Measurements from ENCODE around the gene GPC4.
"Not testable (repeated sequence)": the region's sequence is repeated elsewhere in the genome, so short reads cannot be mapped to it uniquely, and the experiment has no call there.

The GPC4 gene

GRCh38 chrX:133305348-133305747 lies 109.9 kb downstream of the GPC4 start:
- DNase-seq (ENCODE audit: low read depth in 3 of 3): no peak

GRCh38 chrX:133302775-133303445 lies 112.4 kb downstream of the GPC4 start:
- DNase-seq (ENCODE audit: low read depth in 3 of 3): no peak

GRCh38 chrX:133300591-133300990 lies 114.7 kb downstream of the GPC4 start:
- DNase-seq (ENCODE audit: low read depth in 3 of 3): no peak

- DNase-seq (ENCODE audit: low read depth in 3 of 3): no peak
These were observed 118.0 kb downstream of the GPC4 start for GRCh38 chrX:133297284-133297683.

- no peak for DNase-seq (ENCODE audit: low read depth in 3 of 3)
These were observed 121.2 kb downstream of the GPC4 start for GRCh38 chrX:133294126-133294525.

- no peak for DNase-seq (ENCODE audit: low read depth in 3 of 3)
These were observed 125.2 kb downstream of the GPC4 start for GRCh38 chrX:133290076-133290475.

GRCh38 chrX:133287860-133288259 lies 127.4 kb downstream of the GPC4 start:
- DNase-seq (ENCODE audit: low read depth in 3 of 3): no peak

GRCh38 chrX:133285341-133285740 lies 129.9 kb downstream of the GPC4 start:
- DNase-seq (ENCODE audit: low read depth in 3 of 3): no peak

- not testable (repeated sequence) for DNase-seq (ENCODE audit: low read depth in 3 of 3)
These were observed 136.1 kb downstream of the GPC4 start for GRCh38 chrX:133279112-133279730.

GRCh38 chrX:133273180-133273579 lies 142.1 kb downstream of the GPC4 start:
- DNase-seq (ENCODE audit: low read depth in 3 of 3): no peak

GRCh38 chrX:133269168-133269567 lies 146.1 kb downstream of the GPC4 start:
- DNase-seq (ENCODE audit: low read depth in 3 of 3): no peak

GRCh38 chrX:133267621-133268020 lies 147.7 kb downstream of the GPC4 start:
- no peak for DNase-seq (ENCODE audit: low read depth in 3 of 3)

- DNase-seq (ENCODE audit: low read depth in 3 of 3): no peak
These were observed 150.0 kb downstream of the GPC4 start for GRCh38 chrX:133265331-133265730.

GRCh38 chrX:133258481-133258880 lies 156.8 kb downstream of the GPC4 start:
- DNase-seq (ENCODE audit: low read depth in 3 of 3): no peak

GRCh38 chrX:133254666-133255065 lies 160.6 kb downstream of the GPC4 start:
- no peak for DNase-seq (ENCODE audit: low read depth in 3 of 3)

- no peak for DNase-seq (ENCODE audit: low read depth in 3 of 3)
These were observed 164.1 kb downstream of the GPC4 start for GRCh38 chrX:133251204-133251603.

GRCh38 chrX:133250184-133251100 lies 164.8 kb downstream of the GPC4 start:
- no peak for DNase-seq (ENCODE audit: low read depth in 3 of 3)
